Upper lobe of right lung (tissue), 1 donor: ENCODE data around the gene RARB. TPM values are rescaled to one million over a fixed set of nuclear protein-coding genes. Genes with fewer than 3 reads are reported as not detected.

Experiments used
- ATAC-seq: fragments of 200-7000 bp; cut with Tn5 transposase; one replicate; pipeline ENCODE4 v1.9.1; 2020; ENCODE audit warnings: mild to moderate bottlenecking, moderate library complexity
- DNase-seq: peaks from one replicate; pipeline ENCODE4 v3.0.0-alpha.2; 2020
- H3K27ac ChIP-seq: fragments of 200-600 bp; one replicate; pipeline ENCODE4 v1.8.0; 2022
- H3K27me3 ChIP-seq: fragments of 200-600 bp; one replicate; pipeline ENCODE4 v1.8.0; 2022; ENCODE audit warnings: mild to moderate bottlenecking
- H3K36me3 ChIP-seq: fragments of 200-600 bp; one replicate; pipeline ENCODE4 v1.8.0; 2022
- H3K4me1 ChIP-seq: fragments of 200-600 bp; one replicate; pipeline ENCODE4 v1.8.0; 2022
- H3K4me3 ChIP-seq: fragments of 200-600 bp; one replicate; pipeline ENCODE4 v1.8.0; 2022; ENCODE audit warnings: mild to moderate bottlenecking
- H3K9me3 ChIP-seq: fragments of 200-600 bp; one replicate; pipeline ENCODE4 v1.8.0; 2022
- CTCF ChIP-seq: fragments of 200-600 bp; IDR thresholded peaks from one replicate; pipeline ENCODE4 v1.8.0; 2022; ENCODE audit warnings: antibody characterized with exemption
- intact Hi-C: fragments of 100-400 bp; cut with DNase I; formaldehyde crosslinking; loops from one replicate; pipeline ENCODE4 v1.11.0; 2022
- total RNA-seq: library from RNA; stranded (reverse); fragmentation: NEBNext Ultra II Directional; extraction: Animal tissue kit (Norgen Biotek cat#: 25700); gene quantifications from one replicate; pipeline ENCODE4 v1.2.1, GENCODE V29; 2021
- donor health status: DM: no; HTN: yes; CAD: no; lungs with severe emphysema.

Gene RARB
- total RNA-seq, 1 donor from 2014 or later: 5.8 TPM

- DNase-seq (no peak), ATAC-seq (no peak)
- no peaks in the 10 kb centered on the region for H3K27me3 ChIP-seq
- no peaks in the 10 kb centered on the region for H3K36me3 ChIP-seq
- no peaks in the 10 kb centered on the region for H3K9me3 ChIP-seq
- intact Hi-C loops: no loop called here
- no peak overlapping the region for H3K4me3 ChIP-seq
- no peaks in the 10 kb centered on the region for H3K4me1 ChIP-seq
- no peak overlapping the region for H3K27ac ChIP-seq
- no peak for TF ChIP-seq CTCF
Measured at GRCh38 chr3:25527336-25527735, 99.3 kb downstream of the RARB start.

GRCh38 chr3:25527801-25528200 is 99.7 kb downstream of the RARB start:
- no peak for TF ChIP-seq CTCF
- Histone ChIP-seq H3K4me3 (no peak overlapping the region), H3K27me3 (no peaks in the 10 kb centered on the region), H3K4me1 (no peaks in the 10 kb centered on the region), H3K27ac (no peak overlapping the region), H3K9me3 (no peaks in the 10 kb centered on the region), H3K36me3 (no peaks in the 10 kb centered on the region)
- intact Hi-C loops: no loop called here
- ATAC-seq: no peak
- DNase-seq: no peak

GRCh38 chr3:25531971-25532370 is 103.9 kb downstream of the RARB start:
- TF ChIP-seq CTCF: no peak
- DNase-seq (no peak), ATAC-seq (no peak)
- H3K9me3 ChIP-seq: no peaks in the 10 kb centered on the region
- H3K4me3 ChIP-seq: no peak overlapping the region
- no peak overlapping the region for H3K27ac ChIP-seq
- no peaks in the 10 kb centered on the region for H3K36me3 ChIP-seq
- H3K4me1 ChIP-seq: no peaks in the 10 kb centered on the region
- no peaks in the 10 kb centered on the region for H3K27me3 ChIP-seq
- intact Hi-C loops: no loop called here

GRCh38 chr3:25532431-25533162 is 104.5 kb downstream of the RARB start:
- no peak for DNase-seq
- Histone ChIP-seq H3K4me3 (no peak overlapping the region), H3K27ac (no peak overlapping the region), H3K9me3 (no peaks in the 10 kb centered on the region), H3K4me1 (no peaks in the 10 kb centered on the region), H3K27me3 (no peaks in the 10 kb centered on the region), H3K36me3 (no peaks in the 10 kb centered on the region)
- ATAC-seq: no peak
- intact Hi-C loops: no loop called here
- TF ChIP-seq CTCF: peak; percentile 47

- Histone ChIP-seq H3K27me3 (no peaks in the 10 kb centered on the region), H3K36me3 (no peaks in the 10 kb centered on the region), H3K4me3 (no peak overlapping the region), H3K27ac (no peak overlapping the region), H3K4me1 (no peaks in the 10 kb centered on the region), H3K9me3 (no peaks in the 10 kb centered on the region)
- DNase-seq (no peak), ATAC-seq (no peak)
- TF ChIP-seq CTCF: no peak
- intact Hi-C loops: no loop called here
Measured at GRCh38 chr3:25533399-25533798, 105.3 kb downstream of the RARB start.

GRCh38 chr3:25534007-25534406 is 105.9 kb downstream of the RARB start:
- ATAC-seq (no peak), DNase-seq (no peak)
- intact Hi-C loops: no loop called here
- Histone ChIP-seq H3K4me1 (no peaks in the 10 kb centered on the region), H3K27me3 (no peaks in the 10 kb centered on the region), H3K36me3 (no peaks in the 10 kb centered on the region), H3K9me3 (no peaks in the 10 kb centered on the region), H3K27ac (no peak overlapping the region), H3K4me3 (no peak overlapping the region)
- TF ChIP-seq CTCF: no peak
